Panc1 (cell line): ENCODE data around the gene DDX10.

ENCODE experiments used
- POLR2AphosphoS5 ChIP-seq: IDR thresholded peaks from 2 replicates; pipeline ENCODE4 v1.6.1; 2012; ENCODE audit warnings: mild to moderate bottlenecking, low read depth, low read length, moderate library complexity
- SIN3A ChIP-seq: IDR thresholded peaks from 2 replicates; pipeline ENCODE4 v1.6.1; 2012; ENCODE audit warnings: low read depth, mild to moderate bottlenecking, low read length, moderate library complexity, borderline replicate concordance; ENCODE audit not compliant: insufficient read depth
- TCF7L2 ChIP-seq: IDR thresholded peaks from 2 replicates; pipeline ENCODE4 v1.6.1; 2011; ENCODE audit warnings: mild to moderate bottlenecking, low read depth, low read length, inconsistent platforms
- TF ChIP-seq, protein P1 (sequence below): fragments of 450-650 bp; IDR thresholded peaks from 2 replicates; pipeline ENCODE4 v1.5.1; 2017; ENCODE audit warnings: mild to moderate bottlenecking
- TF ChIP-seq, protein P2 (sequence below), 2 experiments: IDR thresholded peaks; 2 replicates each; pipeline ENCODE4 v1.6.1; 2011 to 2012; ENCODE audit warnings: low read depth in 2 of 2, control low read depth in 1 of 2, low read length in 1 of 2, mild to moderate bottlenecking in 1 of 2, moderate library complexity in 1 of 2; ENCODE audit not compliant: insufficient read depth in 1 of 2

DNA sequence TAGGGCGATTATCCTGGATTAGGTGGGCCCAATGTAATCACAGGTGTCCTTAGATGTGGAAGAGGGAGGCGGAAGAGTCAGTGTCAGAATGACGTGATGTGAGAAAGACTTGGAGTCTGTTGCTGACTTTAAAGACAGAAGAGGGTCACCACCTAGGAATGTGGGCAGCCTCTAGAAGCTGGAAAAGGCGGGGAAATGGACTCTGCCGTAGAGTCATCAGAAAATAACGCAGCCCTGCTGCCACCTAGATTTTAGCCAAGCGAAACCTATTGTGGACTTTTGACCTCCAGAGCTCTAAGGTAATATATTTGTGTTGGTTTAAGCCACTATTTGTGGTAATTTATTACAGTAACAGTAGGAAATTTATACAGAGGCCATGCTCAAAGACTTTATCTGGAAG lies 4.8 kb downstream of the DDX10 start:
- TF ChIP-seq, protein P1, sequence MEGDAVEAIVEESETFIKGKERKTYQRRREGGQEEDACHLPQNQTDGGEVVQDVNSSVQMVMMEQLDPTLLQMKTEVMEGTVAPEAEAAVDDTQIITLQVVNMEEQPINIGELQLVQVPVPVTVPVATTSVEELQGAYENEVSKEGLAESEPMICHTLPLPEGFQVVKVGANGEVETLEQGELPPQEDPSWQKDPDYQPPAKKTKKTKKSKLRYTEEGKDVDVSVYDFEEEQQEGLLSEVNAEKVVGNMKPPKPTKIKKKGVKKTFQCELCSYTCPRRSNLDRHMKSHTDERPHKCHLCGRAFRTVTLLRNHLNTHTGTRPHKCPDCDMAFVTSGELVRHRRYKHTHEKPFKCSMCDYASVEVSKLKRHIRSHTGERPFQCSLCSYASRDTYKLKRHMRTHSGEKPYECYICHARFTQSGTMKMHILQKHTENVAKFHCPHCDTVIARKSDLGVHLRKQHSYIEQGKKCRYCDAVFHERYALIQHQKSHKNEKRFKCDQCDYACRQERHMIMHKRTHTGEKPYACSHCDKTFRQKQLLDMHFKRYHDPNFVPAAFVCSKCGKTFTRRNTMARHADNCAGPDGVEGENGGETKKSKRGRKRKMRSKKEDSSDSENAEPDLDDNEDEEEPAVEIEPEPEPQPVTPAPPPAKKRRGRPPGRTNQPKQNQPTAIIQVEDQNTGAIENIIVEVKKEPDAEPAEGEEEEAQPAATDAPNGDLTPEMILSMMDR = no peak
- TF ChIP-seq SIN3A (no peak), TCF7L2 (no peak), POLR2AphosphoS5 (no peak)
- TF ChIP-seq, protein P2, sequence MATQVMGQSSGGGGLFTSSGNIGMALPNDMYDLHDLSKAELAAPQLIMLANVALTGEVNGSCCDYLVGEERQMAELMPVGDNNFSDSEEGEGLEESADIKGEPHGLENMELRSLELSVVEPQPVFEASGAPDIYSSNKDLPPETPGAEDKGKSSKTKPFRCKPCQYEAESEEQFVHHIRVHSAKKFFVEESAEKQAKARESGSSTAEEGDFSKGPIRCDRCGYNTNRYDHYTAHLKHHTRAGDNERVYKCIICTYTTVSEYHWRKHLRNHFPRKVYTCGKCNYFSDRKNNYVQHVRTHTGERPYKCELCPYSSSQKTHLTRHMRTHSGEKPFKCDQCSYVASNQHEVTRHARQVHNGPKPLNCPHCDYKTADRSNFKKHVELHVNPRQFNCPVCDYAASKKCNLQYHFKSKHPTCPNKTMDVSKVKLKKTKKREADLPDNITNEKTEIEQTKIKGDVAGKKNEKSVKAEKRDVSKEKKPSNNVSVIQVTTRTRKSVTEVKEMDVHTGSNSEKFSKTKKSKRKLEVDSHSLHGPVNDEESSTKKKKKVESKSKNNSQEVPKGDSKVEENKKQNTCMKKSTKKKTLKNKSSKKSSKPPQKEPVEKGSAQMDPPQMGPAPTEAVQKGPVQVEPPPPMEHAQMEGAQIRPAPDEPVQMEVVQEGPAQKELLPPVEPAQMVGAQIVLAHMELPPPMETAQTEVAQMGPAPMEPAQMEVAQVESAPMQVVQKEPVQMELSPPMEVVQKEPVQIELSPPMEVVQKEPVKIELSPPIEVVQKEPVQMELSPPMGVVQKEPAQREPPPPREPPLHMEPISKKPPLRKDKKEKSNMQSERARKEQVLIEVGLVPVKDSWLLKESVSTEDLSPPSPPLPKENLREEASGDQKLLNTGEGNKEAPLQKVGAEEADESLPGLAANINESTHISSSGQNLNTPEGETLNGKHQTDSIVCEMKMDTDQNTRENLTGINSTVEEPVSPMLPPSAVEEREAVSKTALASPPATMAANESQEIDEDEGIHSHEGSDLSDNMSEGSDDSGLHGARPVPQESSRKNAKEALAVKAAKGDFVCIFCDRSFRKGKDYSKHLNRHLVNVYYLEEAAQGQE (IDR thresholded peaks at IDR 0.05; ENCODE audit: insufficient read depth in 1 of 2, low read depth in 2 of 2, low read length in 1 of 2) = no peak
